ENCODE data around the gene MPP2. TPM values are rescaled to one million over a fixed set of nuclear protein-coding genes. Genes with fewer than 3 reads are reported as not detected.
"Not testable (repeated sequence)": the region's sequence is repeated elsewhere in the genome, so short reads cannot be mapped to it uniquely, and the experiment has no call there.

MPP2 gene
- total RNA-seq, 4 donors from 2014 or later, result 0.42 to 10.7 (median 3.7) TPM

- H3K4me3 ChIP-seq (ENCODE audit: low read depth, poor library complexity, severe bottlenecking), result no peak overlapping the region
- WGBS, 2 donors, result 48 to 62% methylated on average over 3 of the region's 3 CpGs
- no peak for TF ChIP-seq POLR2A (IDR thresholded peaks at IDR 0.05)
- no peak for TF ChIP-seq CTCF (IDR thresholded peaks at IDR 0.05)
- intact Hi-C loops (cut with DNase I; ENCODE audit: low total_unique reads), result no loop called here
- no peak for DNase-seq (ENCODE audit: low spot score in 2 of 2)
Observed at GRCh38 chr17:43897831-43898230, 9.5 kb downstream of the MPP2 start.

GRCh38 chr17:43894494-43894893 lies 12.8 kb downstream of the MPP2 start:
- H3K4me3 ChIP-seq (ENCODE audit: low read depth, poor library complexity, severe bottlenecking); intact Hi-C loops (cut with DNase I; ENCODE audit: low total_unique reads); DNase-seq (ENCODE audit: low spot score in 2 of 2): not testable (repeated sequence)
- WGBS, 2 donors, result 81 to 96% methylated on average over 4 of the region's 4 CpGs

- WGBS, 2 donors, result 36 to 43% methylated on average over 4 of the region's 4 CpGs
- H3K4me3 ChIP-seq (ENCODE audit: low read depth, poor library complexity, severe bottlenecking), result no peak overlapping the region
- TF ChIP-seq POLR2A (IDR thresholded peaks at IDR 0.05), result no peak
- TF ChIP-seq CTCF (IDR thresholded peaks at IDR 0.05), result no peak
- no peak for DNase-seq (ENCODE audit: low spot score in 2 of 2)
- intact Hi-C loops (cut with DNase I; ENCODE audit: low total_unique reads), result no loop called here
Observed at GRCh38 chr17:43892647-43892952, 14.7 kb downstream of the MPP2 start.

- intact Hi-C loops (cut with DNase I; ENCODE audit: low total_unique reads), result no loop called here
- DNase-seq (ENCODE audit: low spot score in 2 of 2), result no peak
- 83 to 85% methylated on average over 5 of the region's 5 CpGs for WGBS, 2 donors
- H3K4me3 ChIP-seq (ENCODE audit: low read depth, poor library complexity, severe bottlenecking), result no peak overlapping the region
- TF ChIP-seq CTCF (IDR thresholded peaks at IDR 0.05) (no peak), POLR2A (IDR thresholded peaks at IDR 0.05) (no peak)
Observed at GRCh38 chr17:43891851-43892646, 15.3 kb downstream of the MPP2 start.

GRCh38 chr17:43890240-43890639 lies 17.1 kb downstream of the MPP2 start:
- H3K4me3 ChIP-seq (ENCODE audit: low read depth, poor library complexity, severe bottlenecking), result no peak overlapping the region
- intact Hi-C loops (cut with DNase I; ENCODE audit: low total_unique reads), result no loop called here
- WGBS, 2 donors, result 95 to 100% methylated on average over 1 of the region's 1 CpG
- no peak for DNase-seq (ENCODE audit: low spot score in 2 of 2)
- TF ChIP-seq POLR2A (IDR thresholded peaks at IDR 0.05) (no peak), CTCF (IDR thresholded peaks at IDR 0.05) (no peak)

- WGBS, 2 donors, result 84 to 86% methylated on average over 4 of the region's 4 CpGs
- intact Hi-C loops (cut with DNase I; ENCODE audit: low total_unique reads), result no loop called here
- no peak overlapping the region for H3K4me3 ChIP-seq (ENCODE audit: low read depth, poor library complexity, severe bottlenecking)
- TF ChIP-seq POLR2A (IDR thresholded peaks at IDR 0.05), result no peak
- no peak for TF ChIP-seq CTCF (IDR thresholded peaks at IDR 0.05)
- no peak for DNase-seq (ENCODE audit: low spot score in 2 of 2)
Observed at GRCh38 chr17:43888548-43888947, 18.8 kb downstream of the MPP2 start.
